GM23248 (cell line): ENCODE data around the gene MAPK6. TPM values are rescaled to one million over a fixed set of nuclear protein-coding genes. Genes with fewer than 3 reads are reported as not detected.
A peak's percentile ranks its signal among the peaks of the same experiment; 100 is the strongest.

ENCODE experiments used
- DNase-seq: peaks from one replicate; pipeline ENCODE4 v3.0.0-alpha.2; 2015
- H2AFZ ChIP-seq: fragments of 200-600 bp; sonication (generic); 2 replicates; pipeline ENCODE4 v1.6.1; 2016; ENCODE audit warnings: antibody characterized with exemption
- H3F3A ChIP-seq: fragments of 200-600 bp; sonication (generic); 2 replicates; pipeline ENCODE4 v1.6.1; 2016; ENCODE audit warnings: mild to moderate bottlenecking, antibody characterized with exemption, mixed run types; ENCODE audit not compliant: insufficient read depth
- H3K27ac ChIP-seq: fragments of 200-600 bp; sonication (generic); 2 replicates; pipeline ENCODE4 v1.5.1; 2016; ENCODE audit warnings: mild to moderate bottlenecking
- H3K27me3 ChIP-seq: fragments of 200-600 bp; sonication (generic); replicated peaks from 2 replicates; pipeline ENCODE4 v1.6.1; 2016; ENCODE audit warnings: mild to moderate bottlenecking; ENCODE audit not compliant: insufficient read depth
- H3K36me3 ChIP-seq: fragments of 200-600 bp; sonication (generic); 2 replicates; pipeline ENCODE4 v1.6.1; 2016; ENCODE audit warnings: low read depth, mild to moderate bottlenecking
- H3K4me1 ChIP-seq: fragments of 200-600 bp; sonication (generic); 2 replicates; pipeline ENCODE4 v1.6.1; 2016; ENCODE audit warnings: mild to moderate bottlenecking; ENCODE audit not compliant: insufficient read depth
- H3K4me2 ChIP-seq: fragments of 200-600 bp; sonication (generic); one replicate; pipeline ENCODE4 v1.6.1; 2016; ENCODE audit warnings: mild to moderate bottlenecking; ENCODE audit not compliant: unreplicated experiment
- H3K4me3 ChIP-seq: fragments of 200-600 bp; sonication (generic); 2 replicates; pipeline ENCODE4 v1.5.1; 2016; ENCODE audit warnings: mild to moderate bottlenecking
- H3K79me2 ChIP-seq: fragments of 200-600 bp; sonication (generic); 2 replicates; pipeline ENCODE4 v1.6.1; 2016; ENCODE audit warnings: mild to moderate bottlenecking; ENCODE audit not compliant: insufficient read depth
- H3K9ac ChIP-seq: fragments of 200-600 bp; sonication (generic); 2 replicates; pipeline ENCODE4 v1.6.1; 2016; ENCODE audit warnings: mild to moderate bottlenecking
- H3K9me2 ChIP-seq: fragments of 200-600 bp; sonication (generic); 2 replicates; pipeline ENCODE4 v1.6.1; 2016; ENCODE audit warnings: mixed run types, mild to moderate bottlenecking, moderate library complexity; ENCODE audit not compliant: insufficient read depth
- H3K9me3 ChIP-seq: fragments of 200-600 bp; sonication (generic); one replicate; pipeline ENCODE4 v1.6.1; 2017; ENCODE audit warnings: low read depth
- H4K20me1 ChIP-seq: fragments of 200-600 bp; sonication (generic); 2 replicates; pipeline ENCODE4 v1.6.0; 2016; ENCODE audit not compliant: insufficient read depth
- EZH2 ChIP-seq: fragments of 200-600 bp; sonication (generic); IDR thresholded peaks from 2 replicates; pipeline ENCODE4 v1.6.1; 2018; ENCODE audit warnings: antibody characterized with exemption, mild to moderate bottlenecking; ENCODE audit not compliant: insufficient read depth, poor library complexity, severe bottlenecking
- EZH2phosphoT487 ChIP-seq: fragments of 200-600 bp; sonication (generic); IDR thresholded peaks from 2 replicates; pipeline ENCODE4 v1.6.1; 2018; ENCODE audit warnings: antibody characterized with exemption, moderate library complexity, mild to moderate bottlenecking, low read depth; ENCODE audit not compliant: insufficient read depth
- WGBS, 2 experiments: methylation state at CpG; one replicate each; pipeline ENCODE4 v1.1.6; 2015 to 2017; ENCODE audit warnings: low lambda C conversion rate in 2 of 2, low coverage in 1 of 2; ENCODE audit errors: missing lambda C conversion rate in 2 of 2; 5-methylcytosine and 5-hydroxymethylcytosine counted together
- in situ Hi-C: fragments of 300-500 bp; cut with MboI; formaldehyde crosslinking; loops from 2 replicates; pipeline ENCODE4 v1.15.0; 2020
- polyA plus RNA-seq: library from polyadenylated mRNA; unstranded; fragments of >200 nt; fragmentation: Nextera tagmentation; extraction: Ambion mirVana; gene quantifications from 2 replicates; pipeline ENCODE4 v1.2.1, GENCODE V29; 2016
- total RNA-seq: library from RNA; depleted of rRNA; stranded (reverse); fragments of >200 nt; shearing (Covaris generic); gene quantifications from 2 replicates; pipeline ENCODE4 v1.2.3, GENCODE V29; 2014

Gene MAPK6
- total and polyA plus RNA-seq, 2 experiments from 2014 or later, result 36.5 to 69.3 TPM

- H3K4me3 ChIP-seq, result no peak overlapping the region
Observed at GRCh38 chr15:52097180-52097579, 78.2 kb downstream of the MAPK6 start.

GRCh38 chr15:52098323-52098722 is 79.3 kb downstream of the MAPK6 start:
- Histone ChIP-seq H3K9me3 (no peaks in the 10 kb centered on the region), H3K9me2 (no peaks in the 10 kb centered on the region), H3F3A (peaks cover 51% of the 10 kb centered on the region), H3K9ac (no peak overlapping the region), H3K4me2 (no peak overlapping the region), H3K4me3 (no peak overlapping the region), H3K27me3 (no peaks in the 10 kb centered on the region), H3K4me1 (peaks cover 24% of the 10 kb centered on the region), H3K36me3 (no peaks in the 10 kb centered on the region), H3K79me2 (no peaks in the 10 kb centered on the region), H3K27ac (no peak overlapping the region), H4K20me1 (no peaks in the 10 kb centered on the region), H2AFZ (no peak overlapping the region)
- TF ChIP-seq EZH2, result no peak
- TF ChIP-seq EZH2phosphoT487, result no peak
- 94 to 96% methylated on average over 2 of the region's 2 CpGs for WGBS, 2 experiments
- in situ Hi-C loops, result no loop called here
- no peak for DNase-seq

More at GRCh38 chr15:52097180-52097579, 78.2 kb downstream of the MAPK6 start:
- TF ChIP-seq EZH2, result no peak
- no peak for TF ChIP-seq EZH2phosphoT487
- Histone ChIP-seq H3K79me2 (no peaks in the 10 kb centered on the region), H3K9me2 (no peaks in the 10 kb centered on the region), H3K36me3 (no peaks in the 10 kb centered on the region), H3K27ac (no peak overlapping the region), H4K20me1 (no peaks in the 10 kb centered on the region), H2AFZ (no peak overlapping the region), H3K27me3 (no peaks in the 10 kb centered on the region), H3F3A (peaks cover 51% of the 10 kb centered on the region), H3K9me3 (no peaks in the 10 kb centered on the region), H3K4me1 (peaks cover 33% of the 10 kb centered on the region), H3K9ac (no peak overlapping the region), H3K4me2 (no peak overlapping the region)
- in situ Hi-C loops, result no loop called here
- no peak for DNase-seq

- 95 to 96% methylated on average over 15 of the region's 15 CpGs for WGBS, 2 experiments
- in situ Hi-C loops, result no loop called here
- TF ChIP-seq EZH2, result no peak
- no peak for TF ChIP-seq EZH2phosphoT487
- H4K20me1 ChIP-seq, result no peaks in the 10 kb centered on the region
- no peak overlapping the region for H3K4me2 ChIP-seq
- H3K4me1 ChIP-seq, result peaks cover 15% of the 10 kb centered on the region
- DNase-seq, result no peak
- no peak overlapping the region for H3K9ac ChIP-seq
- no peaks in the 10 kb centered on the region for H3K36me3 ChIP-seq
- no peak overlapping the region for H3K4me3 ChIP-seq
- no peaks in the 10 kb centered on the region for H3K79me2 ChIP-seq
- H3K27me3 ChIP-seq, result no peaks in the 10 kb centered on the region
- no peak overlapping the region for H3K27ac ChIP-seq
- no peak overlapping the region for H2AFZ ChIP-seq
- no peaks in the 10 kb centered on the region for H3K9me2 ChIP-seq
- peaks cover 45% of the 10 kb centered on the region for H3F3A ChIP-seq
- no peaks in the 10 kb centered on the region for H3K9me3 ChIP-seq
Observed at GRCh38 chr15:52099651-52100272, 80.7 kb downstream of the MAPK6 start.

- in situ Hi-C loops, result no loop called here
Observed at GRCh38 chr15:52100807-52101442, 81.9 kb downstream of the MAPK6 start.

More at GRCh38 chr15:52100807-52101442, 81.9 kb downstream of the MAPK6 start:
- no peak overlapping the region; the same call in 1 of the 2 replicates for H3K27ac ChIP-seq
- no peaks in the 10 kb centered on the region for H4K20me1 ChIP-seq
- no peak overlapping the region for H3K4me2 ChIP-seq
- H3K4me3 ChIP-seq, result no peak overlapping the region
- no peak overlapping the region for H3K9ac ChIP-seq
- no peaks in the 10 kb centered on the region for H3K9me2 ChIP-seq
- no peaks in the 10 kb centered on the region for H3K9me3 ChIP-seq
- H3K36me3 ChIP-seq, result no peaks in the 10 kb centered on the region
- TF ChIP-seq EZH2phosphoT487, result no peak
- TF ChIP-seq EZH2, result no peak
- DNase-seq, result peak; percentile 87
- H2AFZ ChIP-seq, result no peak overlapping the region
- H3K4me1 ChIP-seq, result peaks cover 8% of the 10 kb centered on the region
- no peaks in the 10 kb centered on the region for H3K27me3 ChIP-seq
- H3F3A ChIP-seq, result peaks cover 37% of the 10 kb centered on the region
- 38 to 41% methylated on average over 6 of the region's 6 CpGs for WGBS, 2 experiments
- no peaks in the 10 kb centered on the region for H3K79me2 ChIP-seq
